GM19240 (cell line): ENCODE results near the gene SMAD3.
"Not testable (repeated sequence)": the region's sequence is repeated elsewhere in the genome, so short reads cannot be mapped to it uniquely, and the experiment has no call there.

Experiments
- DNase-seq: peaks from one replicate; pipeline ENCODE4 v3.0.0; 2011; ENCODE audit warnings: low spot score; ENCODE audit not compliant: insufficient read length

SMAD3 gene

GRCh38 chr15:67062369-67062985, 2.9 kb upstream of the SMAD3 start:
- DNase-seq, result no peak

GRCh38 chr15:67063689-67064606, 1.5 kb upstream of the SMAD3 start:
- DNase-seq, result peak; percentile 57

GRCh38 chr15:67064607-67065530, 533 bp upstream of the SMAD3 start:
- no peak for DNase-seq

GRCh38 chr15:67066041-67066958, 898 bp downstream of the SMAD3 start:
- no peak for DNase-seq

- DNase-seq, result no peak
These were observed 1.8 kb downstream of the SMAD3 start for GRCh38 chr15:67066959-67067853.

GRCh38 chr15:67067930-67068551, 2.6 kb downstream of the SMAD3 start:
- no peak for DNase-seq

GRCh38 chr15:67068710-67069400, 3.5 kb downstream of the SMAD3 start:
- DNase-seq, result no peak

GRCh38 chr15:67070150-67070549, 4.7 kb downstream of the SMAD3 start:
- no peak for DNase-seq

GRCh38 chr15:67070892-67071664, 5.7 kb downstream of the SMAD3 start:
- no peak for DNase-seq

GRCh38 chr15:67072442-67072841, 7.0 kb downstream of the SMAD3 start:
- DNase-seq, result no peak

- no peak for DNase-seq
These were observed 7.6 kb downstream of the SMAD3 start for GRCh38 chr15:67072958-67073357.

GRCh38 chr15:67074886-67075229, 9.5 kb downstream of the SMAD3 start:
- no peak for DNase-seq

- not testable (repeated sequence) for DNase-seq
These were observed 10.2 kb downstream of the SMAD3 start for GRCh38 chr15:67075555-67076135.

GRCh38 chr15:67076147-67076843, 10.9 kb downstream of the SMAD3 start:
- no peak for DNase-seq

GRCh38 chr15:67077641-67078215, 12.3 kb downstream of the SMAD3 start:
- DNase-seq, result no peak

- no peak for DNase-seq
These were observed 14.0 kb downstream of the SMAD3 start for GRCh38 chr15:67079361-67079760.
